Measurements from ENCODE around the gene ARSA.
A peak's percentile ranks its signal among the peaks of the same experiment; 100 is the strongest.

ARSA gene

GRCh38 chr22:50577987-50578775, 49.8 kb downstream of the ARSA start, which contains the start of gene CPT1B:
CPT1B (minus strand) TSS chr22:50578427; CDS start chr22:50577915, 512 bp downstream.
- Histone ChIP-seq H3K36me3 (ENCODE audit: control insufficient read depth in 2 of 2, insufficient read depth in 1 of 2, low read length in 2 of 2) (peaks cover 39 to 77% of the 10 kb centered on the region in 2 experiments), H3K27ac (ENCODE audit: extremely low read depth, low read depth, low read length) (no peak within 1 kb of the TSS), H3K4me3 (ENCODE audit: low read depth, low read length) (no peak within 1 kb of the TSS), H3K4me1 (ENCODE audit: control insufficient read depth, insufficient read depth, low read length) (peaks cover 3% of the 10 kb centered on the region; the same call in 1 of the 2 replicates), H3K9me3 (ENCODE audit: control insufficient read depth, insufficient read depth, low read depth, low read length) (no peaks in the 10 kb centered on the region)
- peak; percentile 48 for TF ChIP-seq EGR2 (tag by site-specific recombination; IDR thresholded peaks at IDR 0.05; ENCODE audit: low read depth)
- TF ChIP-seq ZFHX2 (tag by site-specific recombination; conservative IDR thresholded peaks at IDR 0.05), result peak; percentile 22; the same call in 1 of the 2 replicates
- no peak for TF ChIP-seq ZBTB48 (tag by site-specific recombination; IDR thresholded peaks at IDR 0.05)
- ChIA-PET POLR2A (interaction anchor here (0.9 to 1.6 kb wide), 4 partner anchors 9 to 53 kb away, joined by 3 to 9 read pairs (median 4); partner anchors contain the start of genes SCO2 and SYCE3), CTCF (interaction anchor here (0.6 to 2.3 kb wide), 4 partner anchors 9 to 113 kb away, joined by 3 to 12 read pairs (median 4); partner anchors contain the start of gene SYCE3)

- peaks cover 42 to 82% of the 10 kb centered on the region in 2 experiments for H3K36me3 ChIP-seq (ENCODE audit: control insufficient read depth in 2 of 2, insufficient read depth in 1 of 2, low read length in 2 of 2)
- H3K27ac ChIP-seq (ENCODE audit: extremely low read depth, low read depth, low read length), result no peak overlapping the region
- H3K4me3 ChIP-seq (ENCODE audit: low read depth, low read length), result no peak overlapping the region
- H3K4me1 ChIP-seq (ENCODE audit: control insufficient read depth, insufficient read depth, low read length), result peaks cover 3% of the 10 kb centered on the region; the same call in 1 of the 2 replicates
- CTCF ChIA-PET, result interaction anchor here (0.8 to 2.3 kb wide), 2 partner anchors 14 to 113 kb away, joined by 3 to 12 read pairs; partner anchors contain the start of gene SYCE3
- no peaks in the 10 kb centered on the region for H3K9me3 ChIP-seq (ENCODE audit: control insufficient read depth, insufficient read depth, low read depth, low read length)
- POLR2A ChIA-PET, result interaction anchor here (1.6 to 3.3 kb wide), 2 partner anchors 14 to 52 kb away, joined by 4 to 13 read pairs; partner anchors contain the start of genes SCO2 and SYCE3
- TF ChIP-seq OSR2 (tag by site-specific recombination; IDR thresholded peaks at IDR 0.05), result no peak
- no peak for TF ChIP-seq ZNF704 (tag by site-specific recombination; IDR thresholded peaks at IDR 0.05)
- no peak for TF ChIP-seq ZNF792 (tag by site-specific recombination; IDR thresholded peaks at IDR 0.05)
- TF ChIP-seq SP3 (tag by site-specific recombination; IDR thresholded peaks at IDR 0.05), result no peak
- TF ChIP-seq SP7 (tag by site-specific recombination; IDR thresholded peaks at IDR 0.05), result no peak
- no peak for TF ChIP-seq ZNF621 (tag by site-specific recombination; IDR thresholded peaks at IDR 0.05)
- TF ChIP-seq ZNF354C (tag by site-specific recombination; IDR thresholded peaks at IDR 0.05; ENCODE audit: borderline replicate concordance, low read depth), result no peak
- TF ChIP-seq ZNF394 (tag by site-specific recombination; IDR thresholded peaks at IDR 0.05; ENCODE audit: borderline replicate concordance), result no peak
These were observed 50.3 kb downstream of the ARSA start for GRCh38 chr22:50577697-50577986.

- H3K36me3 ChIP-seq (ENCODE audit: control insufficient read depth in 2 of 2, insufficient read depth in 1 of 2, low read length in 2 of 2), result peaks cover 48 to 88% of the 10 kb centered on the region in 2 experiments
- no peak for TF ChIP-seq ZFP37 (tag by site-specific recombination; IDR thresholded peaks at IDR 0.05)
- TF ChIP-seq MEIS1 (CRISPR knock-in tag; IDR thresholded peaks at IDR 0.05; ENCODE audit: borderline replicate concordance), result no peak
- peak; percentile 40 for TF ChIP-seq ZIC2 (tag by site-specific recombination; IDR thresholded peaks at IDR 0.05)
- TF ChIP-seq ZBTB17 (tag by site-specific recombination; IDR thresholded peaks at IDR 0.05), result no peak
- no peak for TF ChIP-seq ZNF580 (tag by site-specific recombination; IDR thresholded peaks at IDR 0.05)
- no peak for TF ChIP-seq ZNF777 (tag by site-specific recombination; IDR thresholded peaks at IDR 0.05; ENCODE audit: borderline replicate concordance)
- H3K4me1 ChIP-seq (ENCODE audit: control insufficient read depth, insufficient read depth, low read length), result peaks cover 3% of the 10 kb centered on the region; the same call in 1 of the 2 replicates
- POLR2A ChIA-PET, result interaction anchor here (2.1 to 3.3 kb wide), 2 partner anchors 11 to 14 kb away, joined by 13 read pairs; partner anchors contain the start of gene SYCE3
- no peak overlapping the region for H3K27ac ChIP-seq (ENCODE audit: extremely low read depth, low read depth, low read length)
- H3K4me3 ChIP-seq (ENCODE audit: low read depth, low read length), result no peak overlapping the region
- no peaks in the 10 kb centered on the region for H3K9me3 ChIP-seq (ENCODE audit: control insufficient read depth, insufficient read depth, low read depth, low read length)
- CTCF ChIA-PET, result interaction anchor here (0.6 to 3.1 kb wide), 9 partner anchors 13 to 118 kb away, joined by 3 to 35 read pairs (median 4); partner anchors contain the start of genes SCO2 and SYCE3
These were observed 50.9 kb downstream of the ARSA start for GRCh38 chr22:50576806-50577696.
